Right kidney (tissue), 1 donor: ENCODE data around the gene CSTPP1.
"Not testable (repeated sequence)": the region's sequence is repeated elsewhere in the genome, so short reads cannot be mapped to it uniquely, and the experiment has no call there.

Experiments used
- DNase-seq: peaks from one replicate; pipeline ENCODE4 v3.0.0-alpha.2; 2016

Gene CSTPP1

DNA sequence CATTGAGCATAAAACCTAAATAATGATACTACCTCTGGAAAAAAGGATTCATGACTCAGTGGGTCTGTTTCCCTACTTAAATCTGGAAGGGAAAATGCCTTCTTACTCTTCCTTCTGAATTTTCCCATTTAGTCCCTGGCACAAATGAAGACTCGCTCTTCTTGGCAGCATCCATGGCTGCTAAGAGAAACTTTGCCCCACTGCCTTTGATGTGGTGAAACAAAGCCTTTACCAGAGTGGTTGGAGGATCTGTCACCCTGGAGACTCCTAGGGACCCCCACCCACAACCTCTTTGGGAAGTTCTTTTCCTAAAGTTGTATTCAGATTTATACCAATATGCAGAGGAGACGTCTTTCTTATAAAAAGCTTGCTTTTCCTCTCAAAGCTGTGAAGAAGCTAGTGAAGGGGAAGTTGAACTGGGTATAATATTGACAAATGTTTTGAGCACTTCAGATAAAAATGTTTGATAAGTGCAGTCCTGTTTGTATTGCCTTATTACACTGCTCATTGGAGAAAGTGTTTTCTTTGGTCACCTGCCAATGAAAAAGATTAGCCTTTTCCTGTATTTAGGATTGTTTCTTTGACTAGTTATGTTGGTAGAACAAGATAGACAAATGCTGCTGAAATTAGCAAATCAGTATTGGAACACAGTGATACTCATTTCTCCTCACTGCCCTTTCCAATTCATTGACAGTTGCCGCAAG lies 162.8 kb downstream of the CSTPP1 start:
- DNase-seq = no peak

DNA sequence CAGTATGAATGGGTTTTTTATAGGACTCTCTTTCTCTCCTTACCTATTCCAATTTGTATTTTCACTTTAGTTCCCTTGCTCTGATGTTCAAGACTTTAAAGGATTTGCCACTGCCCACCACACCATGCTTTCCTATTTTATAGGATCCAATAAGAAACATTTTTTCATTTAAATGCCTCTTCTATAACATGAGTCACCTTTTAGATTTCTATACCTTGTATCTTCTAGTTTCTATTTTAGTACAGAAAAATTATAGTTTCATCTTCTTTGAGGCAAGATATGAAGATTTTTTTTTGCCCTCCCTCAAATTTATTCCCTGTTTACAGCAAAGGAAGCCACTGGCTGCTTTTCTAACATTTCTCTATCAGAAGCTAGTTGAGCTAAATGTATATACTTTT lies 163.4 kb downstream of the CSTPP1 start:
- no peak for DNase-seq

DNA sequence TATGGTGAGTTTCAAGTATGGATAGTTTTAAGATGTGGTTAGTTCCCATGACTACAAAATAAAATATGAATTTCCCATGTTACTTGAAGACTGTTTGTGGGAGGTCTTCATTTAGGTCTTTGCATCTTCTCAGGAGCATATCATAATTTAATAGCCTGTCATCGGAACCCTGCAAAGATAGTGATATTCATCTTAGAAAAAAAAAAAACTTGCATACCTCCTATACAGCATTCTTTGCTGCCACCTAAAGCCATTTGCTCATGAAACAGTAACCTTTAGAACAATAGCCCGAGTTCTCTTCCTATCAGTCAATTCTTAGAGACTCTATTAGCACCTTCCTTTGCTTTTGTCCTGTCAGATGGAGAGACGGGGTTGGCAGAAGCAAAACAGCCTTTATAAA lies 164.8 kb downstream of the CSTPP1 start:
- DNase-seq = no peak

DNA sequence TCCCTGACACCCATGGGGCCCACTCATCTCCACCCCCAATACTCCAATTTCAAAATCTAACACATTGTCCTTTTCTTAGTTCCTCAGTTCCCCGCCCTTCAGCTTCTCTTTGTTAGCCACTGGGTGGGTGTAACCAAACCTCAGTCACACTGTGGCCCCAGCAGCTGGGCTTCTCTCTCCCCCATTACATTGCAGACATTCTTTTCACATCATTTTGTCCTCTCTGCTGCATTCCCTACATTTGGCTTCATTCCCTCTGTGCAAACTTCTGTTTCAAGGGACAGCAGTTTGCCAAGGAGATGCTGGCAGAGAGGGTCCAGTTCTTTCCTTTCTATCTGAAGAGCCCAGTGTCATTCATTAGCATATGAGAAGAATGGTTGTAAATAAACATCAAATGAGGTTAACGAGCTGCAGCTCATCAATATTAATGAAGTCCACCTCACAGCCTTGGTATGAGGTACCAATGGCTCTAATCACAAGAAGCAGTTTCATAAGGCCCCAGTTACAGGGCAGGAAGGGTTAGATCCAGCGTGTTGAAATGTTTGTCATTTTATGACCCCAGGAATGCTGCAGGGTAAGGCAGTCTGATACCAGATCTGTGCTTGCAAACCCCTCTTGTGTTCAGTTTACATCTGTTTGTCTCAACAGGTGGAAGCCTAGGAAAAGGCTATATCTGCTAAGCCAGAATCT lies 167.8 kb downstream of the CSTPP1 start:
- no peak for DNase-seq

DNA sequence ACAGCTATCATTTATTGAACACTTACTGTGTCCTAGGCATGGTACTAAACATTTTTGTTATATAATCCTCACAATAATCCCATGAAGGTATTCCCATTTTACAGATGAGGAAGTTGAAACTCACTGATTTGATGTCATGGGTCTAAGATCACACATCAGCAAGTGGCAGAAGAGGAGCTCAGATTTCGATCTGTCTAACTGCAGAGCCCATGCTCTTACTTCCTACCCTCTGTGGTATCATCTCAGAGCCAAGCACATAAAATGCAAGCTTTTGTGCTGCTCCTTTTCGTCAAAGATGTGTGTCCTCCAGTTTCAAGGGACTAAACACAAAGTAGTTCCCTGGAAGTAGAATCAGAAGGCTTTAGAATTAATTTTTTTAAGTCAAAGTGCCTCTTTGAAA lies 169.0 kb downstream of the CSTPP1 start:
- no peak for DNase-seq

DNA sequence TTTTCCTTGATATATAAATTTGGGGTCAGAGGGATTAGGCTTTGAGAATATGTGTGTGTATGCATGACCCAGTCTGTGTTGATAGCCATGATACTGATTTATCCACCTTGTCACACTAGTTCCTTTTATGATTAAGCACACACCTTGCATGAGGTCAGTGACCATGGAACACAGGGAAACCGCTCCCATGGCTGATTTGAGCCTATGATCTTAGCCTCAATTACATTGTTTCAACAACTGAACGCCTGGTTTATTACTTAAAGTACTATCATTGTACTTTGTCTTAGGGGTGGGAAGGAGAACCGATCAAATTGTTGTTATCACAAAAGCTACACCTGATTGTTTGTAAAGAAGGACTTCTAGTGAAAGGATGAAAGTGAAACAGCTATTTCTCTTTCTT lies 169.4 kb downstream of the CSTPP1 start:
- no peak for DNase-seq

DNA sequence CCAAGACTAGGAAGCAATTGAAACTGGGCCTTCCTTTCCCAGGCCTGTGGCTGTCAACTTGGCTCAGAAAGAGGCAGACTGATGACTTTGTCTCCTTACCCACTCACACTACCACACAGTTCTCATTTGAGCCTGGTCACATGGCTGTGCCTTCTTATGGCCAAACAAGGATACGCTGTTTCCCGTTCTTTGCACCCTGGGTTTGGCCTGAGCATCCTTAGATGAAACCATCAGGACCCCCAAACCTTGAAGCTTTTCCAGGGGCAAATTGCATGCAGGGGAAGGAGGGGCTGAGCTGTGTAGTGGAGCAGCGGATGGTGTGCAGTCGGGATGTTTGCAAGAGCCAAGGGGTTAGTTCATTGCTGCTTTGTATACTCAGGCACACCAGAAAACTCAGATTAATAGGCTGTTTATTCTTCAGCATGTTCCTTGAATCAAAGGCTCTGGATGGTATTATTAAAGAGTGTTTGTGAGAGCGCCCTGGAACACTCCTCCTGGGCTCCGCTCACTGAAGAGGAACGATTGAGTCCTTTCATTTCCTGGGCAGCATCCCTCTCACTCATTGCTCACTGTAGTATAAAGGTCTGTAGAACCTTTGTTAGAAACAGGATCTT lies 170.3 kb downstream of the CSTPP1 start:
- no peak for DNase-seq

DNA sequence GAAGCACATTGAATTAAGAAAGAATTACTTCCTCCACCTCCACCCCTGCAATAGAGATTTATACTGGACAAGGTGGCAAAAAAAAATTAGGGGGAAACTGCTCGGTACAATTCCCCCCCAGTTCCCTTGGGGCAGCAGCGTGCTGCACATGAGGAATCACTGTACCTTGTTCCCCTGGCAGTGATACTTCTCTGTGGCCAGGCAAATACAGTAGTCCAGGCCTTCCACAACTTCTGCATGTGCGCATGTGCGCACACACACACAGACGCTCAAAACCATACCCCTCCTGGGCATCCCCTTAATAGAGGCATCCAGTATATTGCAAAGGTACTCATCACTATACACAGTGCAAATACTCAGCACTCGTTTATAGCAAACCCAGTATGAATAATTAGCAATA lies 171.2 kb downstream of the CSTPP1 start:
- no peak for DNase-seq

DNA sequence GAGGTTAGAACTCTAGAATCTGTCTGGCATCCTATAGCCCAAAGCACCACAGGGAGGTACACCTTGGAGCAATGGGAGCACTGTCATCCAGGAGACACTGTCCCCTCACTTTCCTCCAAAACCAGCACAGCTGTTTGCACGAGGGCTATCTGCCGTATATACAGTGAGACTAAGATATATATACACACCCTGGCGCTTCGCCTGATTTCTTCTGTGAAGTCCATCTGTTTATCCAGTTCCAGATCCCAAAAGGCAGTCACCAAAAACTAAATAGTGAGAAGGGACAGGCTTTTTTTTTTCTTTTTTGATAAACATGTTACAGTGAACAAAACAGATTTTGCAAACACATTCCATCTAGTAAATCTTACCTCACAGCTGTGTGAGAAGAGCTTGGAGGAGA lies 171.7 kb downstream of the CSTPP1 start:
- no peak for DNase-seq

DNA sequence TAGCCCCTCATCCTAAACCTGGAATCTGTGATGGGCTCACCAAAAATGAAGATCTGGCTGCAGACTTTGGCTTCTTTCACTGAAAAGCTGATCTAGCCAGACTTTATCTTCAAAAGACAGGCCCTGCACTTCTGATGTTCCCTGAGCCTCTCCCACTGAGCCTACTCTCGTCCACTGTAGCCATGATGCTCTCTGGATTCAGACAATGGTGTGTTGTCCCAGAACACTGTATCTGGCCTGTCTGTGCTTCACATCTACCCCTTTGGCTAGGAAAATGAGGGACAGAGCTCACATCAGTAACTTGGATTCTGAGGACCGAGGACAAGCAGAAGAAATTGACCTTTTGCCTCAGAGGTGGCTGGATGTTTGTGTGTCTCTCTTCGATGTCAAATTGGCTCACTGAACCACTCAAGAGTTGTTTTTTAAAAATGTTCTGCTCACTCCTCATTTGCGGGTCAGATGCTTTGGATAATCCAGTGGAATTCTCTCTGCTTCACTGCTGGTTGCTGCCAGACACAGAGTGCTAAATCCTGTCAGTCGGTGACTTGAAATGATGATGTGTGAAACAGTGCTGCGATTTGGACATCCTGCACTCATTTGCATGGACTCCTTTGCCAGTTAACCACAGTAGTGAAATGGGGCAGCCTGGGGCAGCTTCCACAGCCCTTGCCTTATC lies 172.6 kb downstream of the CSTPP1 start:
- DNase-seq = no peak

DNA sequence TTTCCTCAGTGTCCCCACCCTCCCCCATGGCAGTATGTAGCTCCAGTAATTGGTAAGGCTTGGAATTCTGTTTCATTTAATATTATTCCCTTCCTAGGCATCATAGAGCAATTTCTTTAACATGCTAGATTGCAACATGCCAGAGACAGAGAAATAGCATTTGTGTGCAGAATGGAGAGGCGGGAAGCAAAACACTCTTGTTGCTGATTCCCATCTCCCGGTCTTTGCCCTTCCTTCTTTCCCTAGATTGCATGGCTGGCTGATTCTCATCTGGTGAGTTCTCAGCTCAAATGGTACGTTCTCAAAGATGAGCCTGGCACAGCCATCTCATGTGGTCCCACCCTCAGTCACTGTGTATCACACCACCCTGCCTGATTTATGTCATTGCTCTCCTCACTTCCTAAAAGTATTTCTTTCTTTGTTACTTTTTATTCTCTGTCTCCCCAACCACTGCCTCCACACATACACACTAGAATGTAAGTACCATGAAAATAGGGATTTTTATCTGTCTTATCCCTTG lies 173.2 kb downstream of the CSTPP1 start:
- no peak for DNase-seq

DNA sequence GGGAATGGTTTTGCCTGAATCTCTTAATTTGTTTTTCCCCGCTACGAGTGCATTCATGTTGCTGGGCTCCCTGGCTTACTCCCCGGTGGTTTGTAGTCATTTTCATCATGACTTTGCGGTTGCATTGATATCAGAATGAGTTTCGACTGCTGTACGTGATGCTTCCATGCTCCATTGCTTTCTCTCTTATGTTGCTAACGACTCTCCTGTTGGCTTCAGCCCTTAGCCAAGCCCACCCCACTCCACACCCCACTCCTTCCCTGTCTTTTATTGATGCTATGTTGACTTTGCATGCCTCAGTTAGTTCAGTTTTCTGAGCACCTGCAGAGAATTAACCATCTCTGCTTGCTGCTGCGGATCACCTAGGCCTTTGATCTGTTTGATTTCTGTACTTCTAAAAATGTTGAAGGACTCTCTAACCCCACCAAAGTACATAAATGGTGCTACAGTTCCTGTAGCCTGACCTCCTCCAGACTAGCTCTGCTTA lies 174.8 kb downstream of the CSTPP1 start:
- no peak for DNase-seq

DNA sequence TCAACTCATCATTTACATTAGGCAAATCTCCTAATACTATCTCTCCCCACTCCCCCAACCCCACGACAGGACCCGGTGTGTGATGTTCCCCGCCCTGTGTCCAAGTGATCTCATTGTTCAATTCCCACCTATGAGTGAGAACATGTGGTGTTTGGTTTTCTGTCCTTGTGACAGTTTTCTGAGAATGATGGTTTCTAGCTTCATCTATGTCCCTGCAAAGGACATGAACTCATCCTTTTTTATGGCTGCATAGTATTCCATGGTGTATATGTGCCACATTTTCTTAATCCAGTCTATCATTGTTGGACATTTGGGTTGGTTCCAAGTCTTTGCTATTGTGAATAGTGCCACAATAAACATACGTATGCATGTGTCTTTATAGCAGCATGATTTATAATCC lies 176.4 kb downstream of the CSTPP1 start:
- DNase-seq = not testable (repeated sequence)

DNA sequence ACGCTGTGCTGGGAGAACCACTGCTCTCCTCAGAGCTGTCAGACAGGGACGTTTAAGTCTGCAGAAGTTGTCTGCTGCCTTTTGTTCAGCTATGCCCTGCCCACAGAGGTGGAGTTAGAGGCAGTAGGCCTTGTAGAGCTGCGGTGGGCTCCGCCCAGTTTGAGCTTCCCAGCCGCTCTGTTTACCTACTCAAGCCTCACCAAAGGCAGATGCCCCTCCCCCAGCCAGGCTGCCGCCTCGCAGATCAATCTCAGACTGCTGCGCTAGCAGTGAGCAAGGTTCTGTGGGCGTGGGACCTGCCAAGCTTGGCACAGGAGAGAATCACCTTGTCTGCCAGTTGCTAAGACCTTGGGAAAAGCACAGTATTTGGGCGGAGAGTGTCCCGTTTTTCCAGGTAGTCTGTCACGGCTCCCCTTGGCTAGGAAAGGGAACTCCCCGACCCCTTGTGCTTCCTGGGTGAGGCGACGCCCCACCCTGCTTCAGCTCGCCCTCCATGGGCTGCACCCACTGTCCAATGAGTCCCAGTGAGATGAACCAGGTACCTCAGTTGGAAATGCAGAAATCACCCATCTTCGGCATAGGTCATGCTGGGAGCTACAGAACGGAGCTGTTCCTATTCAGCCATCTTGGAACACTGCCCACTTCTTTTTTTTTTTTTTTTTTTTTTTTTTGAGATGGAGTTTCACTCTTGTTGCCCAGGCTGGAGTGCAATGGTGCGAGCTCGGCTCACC lies 182.6 kb downstream of the CSTPP1 start:
- not testable (repeated sequence) for DNase-seq

DNA sequence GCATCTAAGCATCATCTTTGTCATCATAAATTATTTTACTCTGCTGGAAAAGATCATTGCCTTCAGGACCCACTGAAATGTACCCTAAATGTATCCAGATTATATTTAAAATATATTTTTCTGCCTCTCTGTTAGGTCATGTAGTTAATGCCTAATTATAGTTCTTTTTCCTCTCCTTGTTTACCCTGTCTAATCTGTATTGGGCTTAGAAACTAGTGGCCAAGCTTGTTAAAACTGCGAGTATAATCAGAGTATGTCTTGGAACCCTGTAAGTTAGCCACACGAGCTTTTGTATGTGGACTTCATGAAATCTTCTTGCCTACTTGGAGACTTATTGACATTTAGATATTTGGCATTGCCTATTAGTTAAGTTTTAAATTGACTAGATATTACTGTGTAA lies 184.5 kb downstream of the CSTPP1 start:
- no peak for DNase-seq

DNA sequence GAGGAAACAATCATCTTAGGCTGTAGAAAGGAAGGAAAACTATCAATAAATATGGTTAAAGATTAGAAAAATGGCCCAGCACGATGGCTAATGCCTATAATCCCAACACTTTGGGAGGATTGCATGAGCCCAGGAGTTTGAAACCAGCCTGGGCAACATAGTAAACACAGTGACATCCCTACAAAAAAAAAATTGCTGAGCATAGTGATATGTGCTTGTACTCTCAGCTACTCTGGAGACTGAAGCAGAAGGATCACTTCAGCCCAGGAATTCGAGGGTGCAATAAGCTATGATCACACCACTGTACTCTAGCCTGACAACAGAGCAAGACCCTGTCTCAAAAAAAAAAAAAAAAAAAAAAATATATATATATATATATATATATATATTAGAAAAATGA lies 185.2 kb downstream of the CSTPP1 start:
- DNase-seq = no peak

DNA sequence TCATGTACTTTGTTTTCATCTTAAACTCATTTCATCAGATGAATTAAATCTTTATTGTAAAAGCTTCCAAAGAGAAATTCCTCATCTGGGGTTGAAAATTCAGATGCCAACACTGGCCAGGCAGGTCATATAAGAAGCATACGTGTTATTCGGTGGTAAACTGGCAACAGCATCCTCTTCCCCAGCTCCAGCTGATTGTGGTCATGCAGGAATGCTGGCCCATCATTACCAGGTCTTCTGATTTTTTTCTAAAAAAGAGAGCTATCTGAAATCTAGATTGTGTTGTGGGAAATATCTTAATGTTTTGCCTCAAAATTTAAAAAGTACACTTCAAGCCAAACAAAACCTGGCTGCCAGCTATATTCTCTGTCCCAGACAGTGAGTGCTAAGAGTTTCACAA lies 186.5 kb downstream of the CSTPP1 start:
- no peak for DNase-seq

DNA sequence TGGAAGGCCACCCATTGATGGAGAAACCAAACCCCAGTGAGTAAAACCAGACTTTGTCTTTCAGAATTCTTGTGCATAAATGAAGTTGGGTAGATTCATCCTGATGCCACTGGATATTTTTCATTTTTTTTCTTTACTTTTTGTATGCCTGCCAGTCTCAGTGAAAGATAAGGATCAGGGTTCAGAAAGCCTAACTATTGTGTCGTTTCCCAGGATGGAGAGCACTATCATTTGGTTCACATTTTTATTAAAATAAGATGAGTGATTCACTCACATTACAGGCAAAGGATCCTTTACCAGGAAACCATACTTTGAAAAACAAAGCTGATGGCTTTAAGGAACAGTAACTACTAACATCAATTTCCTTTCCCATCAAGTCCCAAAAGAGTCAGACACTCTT lies 188.1 kb downstream of the CSTPP1 start:
- no peak for DNase-seq

DNA sequence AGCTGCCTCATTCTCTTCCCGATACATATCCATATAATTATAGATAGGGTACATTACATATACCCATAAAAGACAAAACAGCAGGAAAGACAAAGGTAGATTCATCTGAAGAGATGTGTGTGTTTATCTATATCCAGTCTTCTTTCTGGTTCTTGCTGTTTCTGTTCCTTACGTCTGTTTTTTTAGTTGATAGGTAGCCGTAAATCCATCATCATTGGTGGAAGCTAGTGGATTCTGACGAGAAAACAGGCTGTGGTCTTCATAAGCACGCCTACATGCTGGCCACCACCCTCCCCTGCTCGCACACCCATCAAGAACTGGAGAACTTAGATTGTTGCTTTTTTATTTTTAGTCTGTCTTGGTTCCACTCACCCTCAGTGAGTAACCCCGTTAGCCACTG lies 188.5 kb downstream of the CSTPP1 start:
- DNase-seq = no peak

DNA sequence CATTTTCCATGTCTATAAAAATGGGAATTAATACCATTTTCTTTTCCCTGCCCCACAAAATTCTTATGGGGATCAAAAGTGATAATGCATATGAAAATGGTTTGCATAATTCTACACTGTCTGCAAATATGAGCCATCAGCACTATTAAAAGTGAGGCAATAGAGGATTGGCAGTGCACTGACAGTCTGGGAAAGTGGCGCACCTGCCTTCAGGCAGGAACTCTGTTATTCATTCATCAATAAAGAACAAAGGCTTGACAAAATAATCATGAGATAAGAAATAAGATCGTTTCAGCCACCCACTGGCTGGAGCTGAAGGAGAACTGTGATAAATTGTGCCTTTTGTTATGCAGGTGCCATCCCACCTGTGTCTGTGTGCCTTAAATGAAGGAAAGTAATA lies 190.7 kb downstream of the CSTPP1 start:
- DNase-seq = no peak

DNA sequence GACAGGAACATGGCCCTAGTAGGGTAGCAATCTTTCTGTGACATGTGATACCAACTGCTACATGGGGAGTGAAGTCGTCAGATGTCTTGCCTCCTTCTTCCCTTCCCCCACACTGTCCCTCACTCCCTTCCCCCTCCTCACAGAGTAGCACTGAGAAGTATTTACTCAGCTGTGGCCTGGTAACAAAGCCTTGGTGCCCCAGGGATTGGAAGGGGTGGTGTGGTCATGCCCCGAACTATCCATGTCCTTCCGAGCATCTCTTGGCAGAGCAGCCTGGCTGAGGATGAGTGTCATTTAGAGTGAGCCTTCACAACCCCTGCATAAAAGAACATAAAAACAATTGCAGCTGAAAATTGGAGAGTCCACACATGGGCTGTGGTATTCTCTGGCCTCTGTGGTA lies 194.0 kb downstream of the CSTPP1 start:
- DNase-seq = no peak

DNA sequence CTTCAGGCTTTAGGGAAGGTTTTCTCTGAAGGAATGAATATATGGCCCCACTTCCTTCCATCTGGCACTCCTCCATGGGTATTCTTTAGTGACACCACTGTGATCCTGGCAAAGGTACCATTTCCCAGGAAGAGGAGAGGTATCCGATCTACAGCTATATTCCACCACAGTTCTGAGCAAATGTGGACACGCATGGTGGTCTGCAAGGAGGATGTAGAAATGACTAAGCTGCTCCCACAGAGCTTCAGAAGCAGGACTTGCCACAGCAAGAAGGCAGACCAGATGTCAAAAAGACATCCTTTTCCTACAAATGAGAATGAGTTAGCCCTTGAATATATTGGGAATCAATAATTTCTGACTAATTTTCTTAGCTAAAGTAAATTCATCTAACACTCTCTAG lies 194.6 kb downstream of the CSTPP1 start:
- DNase-seq = no peak
